Small intestine (tissue), 7 donors: Measurements from ENCODE around the gene KRTDAP. TPM values are rescaled to one million over a fixed set of nuclear protein-coding genes. Genes with fewer than 3 reads are reported as not detected.
"Not testable (repeated sequence)": the region's sequence is repeated elsewhere in the genome, so short reads cannot be mapped to it uniquely, and the experiment has no call there.

Source experiments
- DNase-seq, 2 donors: peaks; one replicate each; pipeline versions ENCODE4 v3.0.0 to v3.0.0-alpha.2; 2013
- FAIRE-seq: peaks from 2 replicates; lab custom pipeline; 2012; peaks lifted over from hg19 to GRCh38; lab: Jason Lieb, UNC
- H3K27ac ChIP-seq, 3 donors: one replicate each; pipeline ENCODE4 v1.5.1; 2013; ENCODE audit warnings: low read length in 2 of 3, mild to moderate bottlenecking in 2 of 3, control low read depth in 1 of 3, inconsistent platforms in 1 of 3, low read depth in 1 of 3, moderate library complexity in 1 of 3
- H3K27me3 ChIP-seq, 3 donors: one replicate each; pipeline ENCODE4 v1.6.1; 2013; ENCODE audit warnings: low read length in 3 of 3, inconsistent platforms in 1 of 3; ENCODE audit not compliant: control insufficient read depth in 3 of 3, insufficient read depth in 3 of 3
- H3K36me3 ChIP-seq, 3 donors: one replicate each; pipeline ENCODE4 v1.6.1; 2013; ENCODE audit warnings: low read length in 3 of 3, inconsistent platforms in 1 of 3, low read depth in 1 of 3, mild to moderate bottlenecking in 1 of 3, moderate library complexity in 1 of 3; ENCODE audit not compliant: control insufficient read depth in 3 of 3, insufficient read depth in 2 of 3
- H3K4me1 ChIP-seq, 3 donors: one replicate each; pipeline ENCODE4 v1.6.1; 2013; ENCODE audit warnings: low read length in 2 of 3, inconsistent platforms in 1 of 3, low read depth in 1 of 3, mild to moderate bottlenecking in 1 of 3, moderate library complexity in 1 of 3; ENCODE audit not compliant: control insufficient read depth in 3 of 3, insufficient read depth in 2 of 3
- H3K4me3 ChIP-seq, 3 donors: one replicate each; pipeline ENCODE4 v1.5.1; 2013; ENCODE audit warnings: low read length in 3 of 3, control low read depth in 1 of 3, inconsistent platforms in 1 of 3, low read depth in 1 of 3, mild to moderate bottlenecking in 1 of 3, moderate library complexity in 1 of 3
- H3K9me3 ChIP-seq, 2 donors: one replicate each; pipeline ENCODE4 v1.6.1; 2013; ENCODE audit warnings: low read depth in 1 of 2, low read length in 1 of 2; ENCODE audit not compliant: control insufficient read depth in 2 of 2, insufficient read depth in 1 of 2
- WGBS, 3 donors: extraction: QIAGEN DNeasy Blood & Tissue Kit; methylation state at CpG; one replicate each; pipeline ENCODE4 v1.1.7; 2013; 5-methylcytosine and 5-hydroxymethylcytosine counted together
- polyA plus RNA-seq, 4 donors: library from polyadenylated mRNA; stranded (reverse) in 3 of 4; unstranded in 1 of 4; fragments of 200-250 nt in 3 of 4; fragments of 120-200 nt in 1 of 4; gene quantifications; one replicate each; pipeline versions ENCODE4 v1.2.1 to v1.2.3, GENCODE V29; 2013
- donor health status: healthy with polysubstance abuse.
- donor health status: control.
- donor health status: control.
- donor health status: Bipolar disorder and iron deficiency.
- donor health status: healthy.

Gene KRTDAP
- polyA plus RNA-seq, 4 donors, result 0.37 TPM; not detected in 3

DNA sequence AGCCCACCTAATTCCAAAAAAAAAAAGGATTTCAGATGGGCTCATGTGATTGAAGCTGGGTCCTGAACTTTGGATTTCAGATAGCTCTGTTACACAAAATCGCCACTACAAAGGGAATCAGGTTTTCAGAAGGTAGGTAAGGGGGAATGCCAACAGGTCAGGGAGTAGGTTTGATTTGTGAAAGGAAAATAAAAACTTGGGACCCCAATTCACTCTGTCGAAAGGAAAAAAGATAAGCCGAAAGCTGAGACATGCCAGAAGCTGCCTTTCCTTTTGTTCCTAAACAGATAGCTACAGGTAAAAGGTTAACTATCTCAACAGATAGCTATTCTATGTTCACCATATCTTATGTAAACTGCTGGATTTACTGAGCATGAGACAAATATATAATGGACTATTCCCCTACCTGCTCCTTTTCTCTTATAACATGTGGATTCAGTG is 4.0 kb downstream of the KRTDAP start:
- WGBS, 3 donors, result 29 to 62% (median 40%) methylated on average over 3 of the region's 3 CpGs
- Histone ChIP-seq H3K27me3 (peaks cover 0 to 3% (median 0%) of the 10 kb centered on the region in 3 donors), H3K36me3 (no peaks in the 10 kb centered on the region), H3K4me1 (peaks cover 0 to 16% (median 0%) of the 10 kb centered on the region in 3 donors), H3K4me3 (no peak overlapping the region), H3K27ac (no peak overlapping the region), H3K9me3 (no peaks in the 10 kb centered on the region)
- DNase-seq, result peak in 1 of 2 donors; percentile 16
- FAIRE-seq, result no peak

DNA sequence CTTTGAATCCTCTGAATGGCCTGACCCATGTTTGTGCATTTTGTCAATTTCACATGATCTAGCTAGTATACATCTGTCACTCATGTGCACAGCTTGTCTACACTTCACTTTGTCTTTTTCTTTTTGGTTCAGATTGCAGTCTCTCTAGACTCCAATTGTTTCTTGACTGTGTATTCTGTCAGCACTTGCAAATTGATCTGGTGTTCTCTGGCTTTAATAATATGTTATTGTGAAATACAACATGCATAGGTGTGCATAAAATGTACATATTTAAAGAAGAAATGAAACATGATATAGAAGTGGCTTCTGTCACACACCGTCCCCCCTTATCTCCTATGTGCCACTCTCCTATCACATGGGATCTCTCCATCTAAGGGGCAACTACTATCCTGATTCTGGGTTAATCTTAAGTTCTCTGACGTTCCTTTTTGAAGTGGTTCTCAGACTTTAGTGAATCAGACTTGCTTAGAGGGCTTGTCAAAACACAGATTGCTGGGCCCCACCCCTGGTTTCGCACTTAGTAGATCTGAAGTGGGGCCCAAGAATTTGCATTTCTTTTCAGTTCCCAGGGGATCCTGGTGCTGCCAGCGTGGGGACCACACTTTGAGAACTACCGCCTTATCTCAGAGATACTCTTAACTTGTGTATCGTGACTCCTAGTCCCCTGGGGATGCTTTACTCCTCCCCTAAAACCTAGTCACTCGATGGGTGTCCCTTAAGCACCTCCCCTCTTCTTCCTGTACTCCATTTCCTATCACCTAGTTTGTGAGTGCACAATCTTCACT is 5.8 kb downstream of the KRTDAP start:
- WGBS, 3 donors, result 65 to 87% (median 79%) methylated on average over 7 of the region's 7 CpGs
- FAIRE-seq (no peak), DNase-seq (no peak)
- Histone ChIP-seq H3K9me3 (no peaks in the 10 kb centered on the region), H3K4me1 (peaks cover 0 to 16% (median 0%) of the 10 kb centered on the region in 3 donors), H3K36me3 (no peaks in the 10 kb centered on the region), H3K27me3 (no peaks in the 10 kb centered on the region), H3K27ac (no peak overlapping the region), H3K4me3 (no peak overlapping the region)

DNA sequence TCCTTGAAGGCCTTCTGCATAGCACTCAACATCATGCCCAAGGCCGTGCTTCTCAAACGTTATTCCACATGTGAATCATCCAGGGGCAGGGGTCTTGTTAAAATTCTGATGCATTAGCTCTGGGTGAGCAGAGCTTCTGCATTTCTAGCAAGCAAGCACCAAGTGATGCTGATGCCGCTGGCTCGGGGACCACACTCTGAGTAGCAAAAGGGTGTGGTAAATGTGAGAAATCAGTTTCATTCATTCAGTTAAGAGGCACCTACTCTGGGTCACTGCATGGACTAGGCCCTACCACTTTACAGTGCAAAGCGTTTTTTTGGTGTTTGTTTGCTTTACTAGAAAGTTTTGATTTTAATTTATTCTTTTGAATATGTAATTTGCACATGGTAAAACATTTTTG is 7.2 kb downstream of the KRTDAP start:
- WGBS, 3 donors, result 80 to 90% (median 80%) methylated on average over 5 of the region's 5 CpGs
- DNase-seq (no peak), FAIRE-seq (no peak)
- H3K9me3 ChIP-seq, result no peaks in the 10 kb centered on the region
- H3K27me3 ChIP-seq, result no peaks in the 10 kb centered on the region
- no peak overlapping the region for H3K4me3 ChIP-seq
- H3K27ac ChIP-seq, result no peak overlapping the region
- H3K36me3 ChIP-seq, result no peaks in the 10 kb centered on the region
- H3K4me1 ChIP-seq, result peaks cover 0 to 16% (median 0%) of the 10 kb centered on the region in 3 donors

DNA sequence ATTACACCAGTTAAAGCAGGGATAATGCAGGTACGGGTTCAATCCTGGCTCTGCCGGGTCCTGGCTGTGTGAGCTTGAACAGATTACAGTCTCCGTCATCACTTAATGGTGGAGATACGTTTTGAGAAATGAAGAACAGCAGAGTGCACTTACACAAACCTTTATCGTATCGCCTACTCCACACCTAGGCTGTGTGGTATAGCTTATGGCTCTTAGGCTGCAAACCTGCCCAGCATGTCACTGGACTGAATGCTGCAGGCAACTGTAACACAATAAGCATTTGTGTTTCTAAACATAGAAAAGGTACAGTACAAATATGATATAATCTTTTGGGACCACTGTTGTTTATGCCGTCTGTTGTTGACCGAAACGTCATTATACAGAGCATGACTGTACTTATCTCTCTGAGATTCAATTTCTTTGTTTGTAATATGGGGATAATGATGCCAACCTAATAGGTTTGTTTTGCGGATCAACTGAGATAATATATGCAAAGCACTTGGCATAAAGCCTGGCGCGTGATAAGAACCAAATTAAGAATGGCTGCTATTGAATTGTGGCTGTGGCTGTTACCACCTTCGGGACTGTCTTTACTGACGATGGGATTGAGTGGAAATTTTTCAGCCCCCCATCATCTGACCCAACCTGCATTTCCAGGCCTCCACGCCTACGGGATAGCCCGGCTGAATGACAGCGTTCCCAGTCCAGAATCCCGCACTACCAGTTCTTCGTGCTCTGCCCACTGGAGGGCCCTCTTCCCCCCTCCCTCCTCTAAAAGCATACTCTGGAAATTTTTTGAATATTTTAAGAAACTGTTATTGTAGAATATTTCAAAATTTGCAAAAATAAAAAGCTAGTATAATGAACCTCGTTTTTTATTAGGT is 11.2 kb downstream of the KRTDAP start:
- FAIRE-seq, result no peak
- WGBS, 3 donors, result 23 to 65% (median 34%) methylated on average over 21 of the region's 21 CpGs
- H3K36me3 ChIP-seq, result no peaks in the 10 kb centered on the region
- no peak overlapping the region for H3K27ac ChIP-seq
- H3K27me3 ChIP-seq, result no peaks in the 10 kb centered on the region
- no peak for DNase-seq
- H3K9me3 ChIP-seq, result no peaks in the 10 kb centered on the region
- H3K4me1 ChIP-seq, result no peaks in the 10 kb centered on the region
- no peak overlapping the region for H3K4me3 ChIP-seq

DNA sequence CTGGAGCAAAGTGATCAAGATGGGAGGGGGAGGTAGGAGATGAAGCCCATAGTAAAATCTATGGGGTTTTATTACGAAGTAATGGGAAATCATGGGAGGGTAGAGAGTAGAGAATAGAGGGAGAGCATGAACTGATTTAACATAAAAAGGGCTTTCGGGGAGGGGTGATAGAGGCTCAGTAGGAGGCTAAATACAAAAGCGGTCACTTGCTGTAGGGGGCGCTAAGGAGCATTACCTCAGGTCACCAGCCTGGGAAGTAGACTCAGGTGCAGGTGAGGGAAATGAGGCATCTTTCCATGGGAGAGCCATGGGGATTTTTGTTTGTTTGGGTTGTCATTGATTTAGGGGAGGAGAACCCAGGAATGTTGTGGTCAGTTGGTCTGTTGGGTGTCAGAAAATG is 14.1 kb downstream of the KRTDAP start:
- Histone ChIP-seq H3K4me3 (no peak overlapping the region), H3K27ac (no peak overlapping the region), H3K9me3 (no peaks in the 10 kb centered on the region), H3K36me3 (no peaks in the 10 kb centered on the region), H3K27me3 (no peaks in the 10 kb centered on the region), H3K4me1 (no peaks in the 10 kb centered on the region)
- DNase-seq (no peak), FAIRE-seq (no peak)
- 64 to 78% (median 69%) methylated on average over 4 of the region's 4 CpGs for WGBS, 3 donors

DNA sequence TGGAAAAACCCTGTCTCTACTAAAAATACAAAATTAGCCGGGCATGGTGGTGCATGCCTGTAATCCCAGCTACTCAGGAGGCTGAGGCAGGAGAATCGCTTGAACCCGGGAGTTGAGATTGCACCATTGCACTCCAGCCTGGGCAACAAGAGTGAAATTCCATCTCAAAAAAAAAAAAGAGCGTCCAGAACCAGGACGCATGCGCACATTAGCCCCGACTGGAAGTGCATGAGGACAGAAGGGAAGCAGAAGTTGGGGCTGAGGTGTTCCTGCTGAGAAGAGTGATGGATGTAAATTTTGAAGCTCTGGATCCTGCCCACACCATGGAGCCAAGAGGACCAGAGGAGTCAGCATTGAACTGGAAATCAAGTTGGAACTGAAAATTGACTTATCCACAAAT is 15.7 kb downstream of the KRTDAP start:
- H3K4me1 ChIP-seq, H3K27ac ChIP-seq, H3K27me3 ChIP-seq, H3K4me3 ChIP-seq, H3K36me3 ChIP-seq, DNase-seq, FAIRE-seq, H3K9me3 ChIP-seq: not testable (repeated sequence)
- 84 to 96% (median 95%) methylated on average over 7 of the region's 7 CpGs for WGBS, 3 donors

DNA sequence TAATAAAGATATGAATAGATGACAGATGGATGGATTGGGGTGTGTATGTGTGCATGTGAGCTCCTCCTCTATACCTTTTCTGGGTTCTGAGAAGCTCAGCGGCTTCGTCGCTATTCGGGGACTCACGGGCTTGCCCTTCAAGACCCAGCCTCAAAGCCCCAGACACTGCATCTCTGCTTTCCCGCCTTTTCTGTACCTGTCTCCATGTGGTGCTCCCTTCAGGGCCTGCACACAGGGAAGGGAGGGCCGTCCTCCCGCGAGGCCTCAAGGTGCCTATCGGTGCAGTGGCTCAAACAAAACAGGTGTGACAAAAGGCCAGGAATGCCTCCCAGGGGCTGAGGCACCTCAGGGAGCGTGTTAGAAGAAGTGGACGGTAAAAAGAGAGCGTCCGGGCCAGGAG is 16.2 kb downstream of the KRTDAP start:
- no peaks in the 10 kb centered on the region for H3K27me3 ChIP-seq
- no peaks in the 10 kb centered on the region for H3K9me3 ChIP-seq
- H3K27ac ChIP-seq, result no peak overlapping the region
- DNase-seq (no peak), FAIRE-seq (no peak)
- no peak overlapping the region for H3K4me3 ChIP-seq
- no peaks in the 10 kb centered on the region for H3K36me3 ChIP-seq
- H3K4me1 ChIP-seq, result no peaks in the 10 kb centered on the region
- WGBS, 3 donors, result 92 to 94% (median 93%) methylated on average over 14 of the region's 14 CpGs

DNA sequence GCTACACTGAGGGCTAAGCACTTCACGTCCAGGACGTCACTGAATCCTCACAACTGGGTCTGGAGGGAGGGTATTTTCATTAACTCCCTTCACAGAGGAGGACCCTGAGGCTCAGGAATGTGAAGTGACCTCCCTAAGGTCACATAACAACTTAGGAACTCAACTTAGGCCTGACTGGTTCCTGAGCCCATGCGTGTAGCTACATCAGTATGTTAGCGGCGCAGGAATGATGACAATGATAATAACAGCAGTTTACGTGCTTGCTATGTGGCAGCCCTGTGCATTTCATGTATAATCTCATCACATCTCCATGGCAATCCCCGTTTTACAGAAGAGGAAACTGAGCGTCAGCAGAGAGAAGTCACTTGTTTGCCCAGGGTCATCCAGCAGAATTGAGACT is 18.3 kb downstream of the KRTDAP start:
- H3K4me3 ChIP-seq, result no peak overlapping the region
- FAIRE-seq (no peak), DNase-seq (no peak)
- no peaks in the 10 kb centered on the region for H3K36me3 ChIP-seq
- no peaks in the 10 kb centered on the region for H3K27me3 ChIP-seq
- 87 to 90% (median 88%) methylated on average over 8 of the region's 8 CpGs for WGBS, 3 donors
- H3K9me3 ChIP-seq, result no peaks in the 10 kb centered on the region
- H3K4me1 ChIP-seq, result no peaks in the 10 kb centered on the region
- no peak overlapping the region for H3K27ac ChIP-seq
